HG03521 (cell line): ENCODE data around the gene LDLRAD4.

Experiments used
- ATAC-seq: cut with Tn5 transposase; IDR thresholded peaks from one replicate; pipeline ENCODE4 v1.9.1; 2021; ENCODE audit warnings: mild to moderate bottlenecking, moderate library complexity; ENCODE audit not compliant: unreplicated experiment

The LDLRAD4 gene

GRCh38 chr18:13227910-13228309 lies 9.3 kb downstream of the LDLRAD4 start:
- no peak for ATAC-seq

GRCh38 chr18:13229001-13229671 lies 10.6 kb downstream of the LDLRAD4 start:
- ATAC-seq, result no peak

GRCh38 chr18:13231151-13231550 lies 12.6 kb downstream of the LDLRAD4 start:
- no peak for ATAC-seq

- ATAC-seq, result no peak
These were observed 13.7 kb downstream of the LDLRAD4 start for GRCh38 chr18:13232086-13232917.

- ATAC-seq, result no peak
These were observed 14.6 kb downstream of the LDLRAD4 start for GRCh38 chr18:13232971-13233786.

GRCh38 chr18:13233787-13234783 lies 15.5 kb downstream of the LDLRAD4 start:
- no peak for ATAC-seq

GRCh38 chr18:13235421-13235831 lies 16.9 kb downstream of the LDLRAD4 start:
- ATAC-seq, result no peak

- no peak for ATAC-seq
These were observed 17.4 kb downstream of the LDLRAD4 start for GRCh38 chr18:13235981-13236380.

GRCh38 chr18:13236411-13236810 lies 17.9 kb downstream of the LDLRAD4 start:
- no peak for ATAC-seq

GRCh38 chr18:13237073-13237472 lies 18.5 kb downstream of the LDLRAD4 start:
- no peak for ATAC-seq

GRCh38 chr18:13237641-13238040 lies 19.1 kb downstream of the LDLRAD4 start:
- no peak for ATAC-seq

- ATAC-seq, result no peak
These were observed 20.8 kb downstream of the LDLRAD4 start for GRCh38 chr18:13239171-13239956.

- ATAC-seq, result no peak
These were observed 21.6 kb downstream of the LDLRAD4 start for GRCh38 chr18:13240060-13240725.

- no peak for ATAC-seq
These were observed 22.7 kb downstream of the LDLRAD4 start for GRCh38 chr18:13241083-13241892.

- no peak for ATAC-seq
These were observed 23.3 kb downstream of the LDLRAD4 start for GRCh38 chr18:13241893-13242175.

- ATAC-seq, result no peak
These were observed 24.2 kb downstream of the LDLRAD4 start for GRCh38 chr18:13242797-13243196.

GRCh38 chr18:13243363-13243762 lies 24.8 kb downstream of the LDLRAD4 start:
- ATAC-seq, result no peak

GRCh38 chr18:13244135-13244534 lies 25.6 kb downstream of the LDLRAD4 start:
- ATAC-seq, result no peak
